CD14-positive monocyte (primary cell): ENCODE results near the gene KCNV2. TPM values are rescaled to one million over a fixed set of nuclear protein-coding genes. Genes with fewer than 3 reads are reported as not detected.

Source experiments
- DNase-seq, 3 donors: peaks; one replicate each; pipeline ENCODE4 v3.0.0-alpha.2; 2011 to 2022
- H2AFZ ChIP-seq: 2 replicates; pipeline ENCODE4 v1.6.0; 2012; ENCODE audit warnings: mild to moderate bottlenecking, low read depth, low read length, inconsistent platforms; ENCODE audit not compliant: insufficient read depth, poor library complexity, severe bottlenecking
- H3K27ac ChIP-seq, 2 donors: 1 replicate in 1 of 2; 2 replicates in 1 of 2; pipeline ENCODE4 v1.5.1; 2012 to 2013; ENCODE audit warnings: low read length in 2 of 2, control low read depth in 1 of 2, inconsistent platforms in 1 of 2, low read depth in 1 of 2, mild to moderate bottlenecking in 1 of 2
- H3K27me3 ChIP-seq, 2 donors: one replicate each; pipeline versions ENCODE4 v1.6.0 to v1.6.1; 2011 to 2013; ENCODE audit warnings: low read length in 2 of 2; ENCODE audit not compliant: control insufficient read depth in 2 of 2, insufficient read depth in 2 of 2
- H3K36me3 ChIP-seq, 2 donors: replicated peaks in 1 of 2; 1 replicate in 1 of 2; 2 replicates in 1 of 2; pipeline versions ENCODE4 v1.5.1 to v1.6.1; 2012 to 2013; ENCODE audit warnings: low read length in 2 of 2, control low read depth in 1 of 2, inconsistent platforms in 1 of 2, mild to moderate bottlenecking in 1 of 2; ENCODE audit not compliant: insufficient read depth in 2 of 2, control insufficient read depth in 1 of 2
- H3K4me1 ChIP-seq, 2 donors: 1 replicate in 1 of 2; 2 replicates in 1 of 2; pipeline versions ENCODE4 v1.5.1 to v1.6.1; 2012 to 2013; ENCODE audit warnings: low read length in 2 of 2, control low read depth in 1 of 2, inconsistent platforms in 1 of 2, mild to moderate bottlenecking in 1 of 2, moderate library complexity in 1 of 2; ENCODE audit not compliant: insufficient read depth in 2 of 2, control insufficient read depth in 1 of 2
- H3K4me2 ChIP-seq: replicated peaks from 2 replicates; pipeline ENCODE3; 2012; ENCODE audit warnings: low read length, moderate library complexity, mild to moderate bottlenecking; ENCODE audit not compliant: poor library complexity, severe bottlenecking; ENCODE audit errors: extremely low read depth
- H3K4me3 ChIP-seq, 3 experiments: fragments of 200-600 bp in 1 of 3; sonication (generic) in 1 of 3; replicated peaks in 1 of 3; 1 replicate in 2 of 3; 2 replicates in 1 of 3; pipeline ENCODE4 v1.5.1; 2011 to 2013; ENCODE audit warnings: low read length in 3 of 3, mild to moderate bottlenecking in 3 of 3, control low read depth in 2 of 3, low read depth in 2 of 3, inconsistent platforms in 1 of 3, moderate library complexity in 1 of 3
- H3K79me2 ChIP-seq: 2 replicates; pipeline ENCODE4 v1.6.0; 2012; ENCODE audit warnings: mild to moderate bottlenecking, control low read depth, inconsistent platforms, low read length, moderate library complexity; ENCODE audit not compliant: insufficient read depth
- H3K9ac ChIP-seq: 2 replicates; pipeline ENCODE4 v1.6.0; 2017; ENCODE audit warnings: low read length, mild to moderate bottlenecking; ENCODE audit not compliant: insufficient read depth, poor library complexity, severe bottlenecking
- H3K9me3 ChIP-seq, 2 donors: replicated peaks in 1 of 2; 1 replicate in 1 of 2; 2 replicates in 1 of 2; pipeline versions ENCODE4 v1.5.1 to v1.6.1; 2012 to 2013; ENCODE audit warnings: low read length in 2 of 2, control low read depth in 1 of 2; ENCODE audit not compliant: control insufficient read depth in 1 of 2, insufficient read depth in 1 of 2
- H4K20me1 ChIP-seq: 2 replicates; pipeline ENCODE4 v1.6.0; 2012; ENCODE audit warnings: mild to moderate bottlenecking, low read length, control low read depth, moderate library complexity; ENCODE audit not compliant: insufficient read depth
- H3K27ac Mint-ChIP-seq, 7 donors: one replicate each; pipeline ENCODE4 v1.8.0; 2020; ENCODE audit warnings: mild to moderate bottlenecking in 7 of 7, mixed read lengths in 7 of 7, moderate library complexity in 6 of 7, inconsistent platforms in 2 of 7
- H3K27me3 Mint-ChIP-seq, 3 donors: one replicate each; pipeline ENCODE4 v1.8.0; 2021 to 2022; ENCODE audit warnings: low read depth in 3 of 3, mild to moderate bottlenecking in 3 of 3, mixed read lengths in 3 of 3, moderate library complexity in 3 of 3, inconsistent platforms in 1 of 3
- H3K36me3 Mint-ChIP-seq, 2 donors: one replicate each; pipeline ENCODE4 v1.8.0; 2020; ENCODE audit warnings: mixed read lengths in 2 of 2, inconsistent platforms in 1 of 2, mild to moderate bottlenecking in 1 of 2
- H3K4me1 Mint-ChIP-seq: one replicate; pipeline ENCODE4 v1.8.0; 2020; ENCODE audit warnings: mild to moderate bottlenecking, mixed read lengths
- H3K4me3 Mint-ChIP-seq, 2 donors: one replicate each; pipeline ENCODE4 v1.8.0; 2020; ENCODE audit warnings: mild to moderate bottlenecking in 2 of 2, mixed read lengths in 2 of 2, moderate library complexity in 1 of 2
- H3K9me3 Mint-ChIP-seq, 7 donors: one replicate each; pipeline ENCODE4 v1.8.0; 2020 to 2022; ENCODE audit warnings: mixed read lengths in 7 of 7, mild to moderate bottlenecking in 6 of 7, moderate library complexity in 6 of 7, inconsistent platforms in 2 of 7
- CTCF ChIP-seq: fragments of 200-600 bp; IDR thresholded peaks from one replicate; pipeline ENCODE4 v1.8.0; 2022; ENCODE audit warnings: antibody characterized with exemption, mild to moderate bottlenecking
- WGBS: methylation state at CpG from one replicate; pipeline ENCODE4 v1.1.5; 2013; ENCODE audit warnings: missing lambda C conversion rate; ENCODE audit not compliant: insufficient coverage; 5-methylcytosine and 5-hydroxymethylcytosine counted together
- intact Hi-C, 2 donors: fragments of 100-400 bp; cut with micrococcal nuclease; formaldehyde crosslinking; loops; one replicate each; pipeline versions ENCODE4 v1.15.0 to v1.15.1; 2023
- polyA plus RNA-seq, 3 donors: library from polyadenylated mRNA; depleted of rRNA in 1 of 3; unstranded in 2 of 3; stranded (reverse) in 1 of 3; fragments of 300-500 nt in 2 of 3; fragments of >200 nt in 1 of 3; fragmentation: Illumina TruSeq in 2 of 3; gene quantifications; 1 replicate in 2 of 3; 2 replicates in 1 of 3; pipeline ENCODE4 v1.2.3, GENCODE V29; 2012 to 2021

The KCNV2 gene
- polyA plus RNA-seq, 3 donors = not detected

GRCh38 chr9:2686911-2687310, 30.4 kb upstream of the KCNV2 start:
- Histone ChIP-seq H3K79me2 (no peaks in the 10 kb centered on the region), H3K36me3 (no peaks in the 10 kb centered on the region), H3K27me3 (no peaks in the 10 kb centered on the region), H3K4me2 (no peak overlapping the region), H3K27ac (no peak overlapping the region), H4K20me1 (no peaks in the 10 kb centered on the region), H2AFZ (no peak overlapping the region), H3K9me3 (no peaks in the 10 kb centered on the region), H3K4me1 (no peaks in the 10 kb centered on the region), H3K9ac (no peak overlapping the region), H3K4me3 (no peak overlapping the region)
- intact Hi-C loops = no loop called here
- no peaks in the 10 kb centered on the region for H3K27me3 Mint-ChIP-seq
- peaks cover 0 to 3% (median 0%) of the 10 kb centered on the region in 7 donors for H3K9me3 Mint-ChIP-seq
- no peaks in the 10 kb centered on the region for H3K4me1 Mint-ChIP-seq
- H3K27ac Mint-ChIP-seq = no peak overlapping the region
- no peaks in the 10 kb centered on the region for H3K36me3 Mint-ChIP-seq
- no peak for DNase-seq
- no peak overlapping the region for H3K4me3 Mint-ChIP-seq
- no peak for TF ChIP-seq CTCF
- whole genome bisulfite sequencing = no CpG with 5 or more reads among the region's 4 CpGs

GRCh38 chr9:2688636-2689035, 28.7 kb upstream of the KCNV2 start:
- Mint-ChIP-seq H3K4me1 (no peaks in the 10 kb centered on the region), H3K27me3 (no peaks in the 10 kb centered on the region), H3K9me3 (no peaks in the 10 kb centered on the region), H3K36me3 (no peaks in the 10 kb centered on the region), H3K4me3 (no peak overlapping the region), H3K27ac (no peak overlapping the region)
- Histone ChIP-seq H3K36me3 (no peaks in the 10 kb centered on the region), H3K9me3 (no peaks in the 10 kb centered on the region), H4K20me1 (no peaks in the 10 kb centered on the region), H3K4me3 (no peak overlapping the region), H3K27me3 (no peaks in the 10 kb centered on the region), H3K4me2 (no peak overlapping the region), H3K27ac (no peak overlapping the region), H3K4me1 (no peaks in the 10 kb centered on the region), H2AFZ (no peak overlapping the region), H3K79me2 (no peaks in the 10 kb centered on the region), H3K9ac (no peak overlapping the region)
- TF ChIP-seq CTCF = no peak
- no CpG with 5 or more reads among the region's 3 CpGs for WGBS
- no peak for DNase-seq
- intact Hi-C loops = no loop called here
